HCT116 (cell line): ENCODE data around the gene P2RX1. TPM values are rescaled to one million over a fixed set of nuclear protein-coding genes. Genes with fewer than 3 reads are reported as not detected.

Experiments used
- ATAC-seq: fragments of 200-7000 bp; cut with Tn5 transposase; 2 replicates; pipeline ENCODE4 v1.9.1; 2020; ENCODE audit warnings: mild to moderate bottlenecking, moderate library complexity
- BruUV-seq: library from RNA; stranded (reverse); fragments of 400-500 nt; replicated peaks from 2 replicates; lab custom pipeline; 2021; lab: Mats Ljungman, UMichigan
- CTCF ChIA-PET: fragments of 300-600 bp; sonication (Branson Sonifier 250); formaldehyde crosslinking; loops from one replicate; lab custom pipeline; 2021; ENCODE audit warnings: antibody characterized with exemption; lab: Charles Lee
- POLR2A ChIA-PET: fragments of 300-600, 350-600 bp; sonication (Branson Sonifier 250); formaldehyde crosslinking; loops from one replicate; lab custom pipeline; 2021; ENCODE audit warnings: antibody characterized with exemption; lab: Charles Lee
- RAD21 ChIA-PET, 2 experiments: fragments of 300-600 bp; sonication (Branson Sonifier 250); formaldehyde crosslinking; loops; one replicate each; lab custom pipeline; 2023; ENCODE audit warnings: low total read pairs in 2 of 2; ENCODE audit not compliant: uncharacterized antibody in 2 of 2, unreplicated experiment in 2 of 2, low non-redundant PET in 1 of 2; lab: Charles Lee
- DNase-seq: peaks from one replicate; pipeline ENCODE4 v3.0.0-alpha.2; 2010; ENCODE audit warnings: low read depth, low spot score
- H2AFZ ChIP-seq: fragments of 200-600 bp; shearing (Covaris generic), sonication (generic); 2 replicates; pipeline ENCODE4 v1.6.1; 2017; ENCODE audit warnings: low read depth, mixed run types, mixed read lengths, antibody characterized with exemption, low read length; ENCODE audit not compliant: poor library complexity, severe bottlenecking
- H3K27ac ChIP-seq: 2 replicates; pipeline ENCODE4 v1.5.1; 2012; ENCODE audit warnings: low read depth, low read length
- H3K27me3 ChIP-seq: fragments of 200-600 bp; sonication (generic); 2 replicates; pipeline ENCODE4 v1.6.1; 2016; ENCODE audit warnings: mixed run types, low read length, mixed read lengths; ENCODE audit not compliant: insufficient read depth
- H3K36me3 ChIP-seq, 2 experiments: fragments of 200-500 bp in 1 of 2; fragments of 200-600 bp in 1 of 2; sonication (Bioruptor generic) in 1 of 2; sonication (generic) in 1 of 2; 2 replicates each; pipeline versions ENCODE4 v1.5.1 to v1.6.1; 2014 to 2016; ENCODE audit warnings: low read length in 2 of 2, inconsistent platforms in 1 of 2, mixed read lengths in 1 of 2, mixed run types in 1 of 2; ENCODE audit not compliant: insufficient read depth in 2 of 2, control insufficient read depth in 1 of 2
- H3K4me1 ChIP-seq, 2 experiments: fragments of 200-600 bp in 1 of 2; sonication (generic) in 1 of 2; 2 replicates each; pipeline versions ENCODE4 v1.5.1 to v1.6.1; 2012 to 2017; ENCODE audit warnings: low read length in 2 of 2, inconsistent platforms in 1 of 2, mild to moderate bottlenecking in 1 of 2, mixed read lengths in 1 of 2, mixed run types in 1 of 2, moderate library complexity in 1 of 2; ENCODE audit not compliant: insufficient read depth in 2 of 2, control insufficient read depth in 1 of 2
- H3K4me2 ChIP-seq: fragments of 200-600 bp; sonication (generic); 2 replicates; pipeline ENCODE4 v1.6.1; 2017; ENCODE audit warnings: mixed run types, low read length, mixed read lengths
- H3K4me3 ChIP-seq, 2 experiments: fragments of 200-600 bp in 1 of 2; sonication (generic) in 1 of 2; replicated peaks in 1 of 2; 2 replicates each; pipeline ENCODE4 v1.5.1; 2011 to 2016; ENCODE audit warnings: low read length in 2 of 2, control low read depth in 1 of 2, low read depth in 1 of 2, mild to moderate bottlenecking in 1 of 2, mixed read lengths in 1 of 2, mixed run types in 1 of 2
- H3K79me2 ChIP-seq: fragments of 200-600 bp; sonication (generic); 2 replicates; pipeline ENCODE4 v1.6.1; 2017; ENCODE audit warnings: mild to moderate bottlenecking, mixed run types, low read length, moderate library complexity, mixed read lengths; ENCODE audit not compliant: insufficient read depth
- H3K9ac ChIP-seq: fragments of 200-600 bp; sonication (generic); 2 replicates; pipeline ENCODE4 v1.6.1; 2016; ENCODE audit warnings: low read length, mixed read lengths
- H3K9me2 ChIP-seq: fragments of 200-600 bp; sonication (generic), shearing (Covaris generic); 2 replicates; pipeline ENCODE4 v1.6.1; 2017; ENCODE audit warnings: mixed run types, mild to moderate bottlenecking, moderate library complexity; ENCODE audit not compliant: insufficient read depth
- H3K9me3 ChIP-seq, 2 experiments: fragments of 200-500 bp in 1 of 2; fragments of 200-600 bp in 1 of 2; sonication (Bioruptor generic) in 1 of 2; sonication (generic) in 1 of 2; 2 replicates each; pipeline ENCODE4 v1.6.1; 2014 to 2017; ENCODE audit warnings: low read length in 2 of 2, mixed read lengths in 2 of 2, inconsistent platforms in 1 of 2, low read depth in 1 of 2, mild to moderate bottlenecking in 1 of 2, mixed run types in 1 of 2, moderate library complexity in 1 of 2; ENCODE audit not compliant: control insufficient read depth in 1 of 2, insufficient read depth in 1 of 2
- H4K20me1 ChIP-seq: fragments of 200-600 bp; sonication (generic), shearing (Covaris generic); 2 replicates; pipeline ENCODE4 v1.6.1; 2017; ENCODE audit warnings: mixed run types, mild to moderate bottlenecking, moderate library complexity; ENCODE audit not compliant: insufficient read depth
- CBX3 ChIP-seq: IDR thresholded peaks from 2 replicates; pipeline ENCODE4 v1.6.1; 2012; ENCODE audit warnings: low read depth
- CEBPB ChIP-seq: IDR thresholded peaks from 2 replicates; pipeline ENCODE4 v1.6.1; 2012; ENCODE audit warnings: low read depth
- ELF1 ChIP-seq: IDR thresholded peaks from 2 replicates; pipeline ENCODE4 v1.6.1; 2012; ENCODE audit warnings: low read depth, borderline replicate concordance
- EZH2 ChIP-seq: fragments of 200-600 bp; sonication (generic); IDR thresholded peaks from 2 replicates; pipeline ENCODE4 v1.6.1; 2017; ENCODE audit warnings: antibody characterized with exemption, mixed run types
- EZH2phosphoT487 ChIP-seq: fragments of 200-600 bp; IDR thresholded peaks from 2 replicates; pipeline ENCODE4 v1.6.1; 2018; ENCODE audit warnings: antibody characterized with exemption, borderline replicate concordance
- FOSL1 ChIP-seq: IDR thresholded peaks from 2 replicates; pipeline ENCODE4 v1.6.1; 2012; ENCODE audit warnings: low read depth
- JUND ChIP-seq: IDR thresholded peaks from 2 replicates; pipeline ENCODE4 v1.6.1; 2012
- POLR2A ChIP-seq: IDR thresholded peaks from 2 replicates; pipeline ENCODE4 v1.7.0; 2011; ENCODE audit warnings: borderline replicate concordance; ENCODE audit not compliant: insufficient read depth, insufficient read length; ENCODE audit errors: extremely low read depth
- POLR2AphosphoS5 ChIP-seq: IDR thresholded peaks from 2 replicates; pipeline ENCODE4 v1.6.1; 2011; ENCODE audit warnings: mild to moderate bottlenecking, low read depth, low read length, moderate library complexity
- SIN3A ChIP-seq: IDR thresholded peaks from 2 replicates; pipeline ENCODE4 v1.6.1; 2012; ENCODE audit warnings: low read depth
- SRF ChIP-seq: IDR thresholded peaks from 2 replicates; pipeline ENCODE4 v1.6.1; 2012; ENCODE audit warnings: low read depth
- TCF7L2 ChIP-seq: IDR thresholded peaks from 2 replicates; pipeline ENCODE4 v1.7.0; 2011; ENCODE audit warnings: borderline replicate concordance, inconsistent platforms; ENCODE audit not compliant: insufficient read depth, insufficient read length; ENCODE audit errors: extremely low read depth
- YY1 ChIP-seq: IDR thresholded peaks from 2 replicates; pipeline ENCODE4 v1.6.1; 2011; ENCODE audit warnings: low read length, low read depth, moderate library complexity, mild to moderate bottlenecking; ENCODE audit not compliant: insufficient replicate concordance; ENCODE audit errors: extremely low read depth
- ZFX ChIP-seq: fragments of 450-650 bp; IDR thresholded peaks from 2 replicates; pipeline ENCODE4 v1.6.1; 2017
- ZNF274 ChIP-seq: fragments of 200-500 bp; sonication (Bioruptor generic); IDR thresholded peaks from 2 replicates; pipeline ENCODE4 v1.6.1; 2014; ENCODE audit warnings: mild to moderate bottlenecking, low read depth, low read length, inconsistent platforms
- intact Hi-C: fragments of 100-400 bp; cut with micrococcal nuclease; formaldehyde crosslinking; loops from 2 replicates; pipeline ENCODE4 v1.10.0; 2022
- total RNA-seq: library from RNA; stranded (reverse); gene quantifications from one replicate; pipeline ENCODE4 v1.2.1, GENCODE V29; 2021; ENCODE audit not compliant: unreplicated experiment
- TF ChIP-seq, protein P1 (sequence below): IDR thresholded peaks from 2 replicates; pipeline ENCODE4 v1.6.1; 2012
- TF ChIP-seq, protein P2 (sequence below): IDR thresholded peaks from 2 replicates; pipeline ENCODE4 v1.6.1; 2012
- TF ChIP-seq, protein P3 (sequence below), 3 experiments: fragments of 200-600 bp in 1 of 3; sonication (generic) in 1 of 3; IDR thresholded peaks in 2 of 3; conservative IDR thresholded peaks in 1 of 3; 2 replicates each; pipeline ENCODE4 v1.5.1; 2012 to 2017; ENCODE audit warnings: low read depth in 2 of 3, low read length in 2 of 3, antibody characterized with exemption in 1 of 3, borderline replicate concordance in 1 of 3, control low read depth in 1 of 3, mild to moderate bottlenecking in 1 of 3, mixed read lengths in 1 of 3, mixed run types in 1 of 3, moderate library complexity in 1 of 3; ENCODE audit not compliant: insufficient read depth in 1 of 3
- TF ChIP-seq, protein P4 (sequence below): IDR thresholded peaks from 2 replicates; pipeline ENCODE4 v1.6.1; 2012; ENCODE audit warnings: low read depth

P2RX1 gene
- total RNA-seq, 1 experiment from 2014 or later: not detected

DNA sequence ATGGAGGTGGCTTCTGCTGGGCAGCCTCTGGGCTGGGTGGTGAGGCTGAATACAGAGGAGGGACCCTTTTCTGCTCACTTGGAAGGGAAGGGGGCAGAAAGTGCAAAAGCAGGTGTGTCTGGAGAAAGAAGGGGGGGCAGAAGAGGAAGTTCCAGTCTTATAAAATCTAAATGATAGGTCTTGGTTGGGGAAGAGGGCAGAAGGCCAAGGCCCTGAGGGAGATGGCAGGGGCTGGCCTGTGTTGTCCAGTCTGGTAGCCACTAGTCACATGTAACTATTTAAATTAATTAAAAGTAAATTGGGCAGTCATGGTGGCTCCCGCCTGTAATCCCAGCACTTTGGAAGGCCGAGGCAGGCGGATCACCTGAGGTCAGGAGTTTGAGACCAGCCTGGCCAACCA, 20.9 kb downstream of the P2RX1 start:
- intact Hi-C loops: no loop called here
- H3K27ac ChIP-seq: no peak overlapping the region
- ATAC-seq: no peak

More for the DNA sequence above, 20.9 kb downstream of the P2RX1 start:
- ChIA-PET RAD21 (no interaction called here), POLR2A (no interaction called here), CTCF (interaction anchor here (0.7 to 1.4 kb wide), 3 partner anchors 10 to 439 kb away, joined by 3 to 8 read pairs (median 5); no protein-coding TSS in a partner anchor)
- no TSS peak for BruUV-seq
- H3K4me2 ChIP-seq: no peak overlapping the region
- no peaks in the 10 kb centered on the region for H3K9me2 ChIP-seq
- no peak overlapping the region for H3K4me3 ChIP-seq
- H3K36me3 ChIP-seq: no peaks in the 10 kb centered on the region
- TF ChIP-seq POLR2AphosphoS5 (no peak), SRF (no peak), CBX3 (no peak), ZFX (no peak), EZH2 (no peak), ELF1 (no peak), POLR2A (no peak), FOSL1 (no peak), EZH2phosphoT487 (no peak), CEBPB (no peak), SIN3A (no peak), ZNF274 (no peak), YY1 (no peak), JUND (no peak), TCF7L2 (no peak)
- TF ChIP-seq, protein P1, sequence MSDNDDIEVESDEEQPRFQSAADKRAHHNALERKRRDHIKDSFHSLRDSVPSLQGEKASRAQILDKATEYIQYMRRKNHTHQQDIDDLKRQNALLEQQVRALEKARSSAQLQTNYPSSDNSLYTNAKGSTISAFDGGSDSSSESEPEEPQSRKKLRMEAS: no peak
- TF ChIP-seq, protein P2, sequence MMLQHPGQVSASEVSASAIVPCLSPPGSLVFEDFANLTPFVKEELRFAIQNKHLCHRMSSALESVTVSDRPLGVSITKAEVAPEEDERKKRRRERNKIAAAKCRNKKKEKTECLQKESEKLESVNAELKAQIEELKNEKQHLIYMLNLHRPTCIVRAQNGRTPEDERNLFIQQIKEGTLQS: no peak
- TF ChIP-seq, protein P3, sequence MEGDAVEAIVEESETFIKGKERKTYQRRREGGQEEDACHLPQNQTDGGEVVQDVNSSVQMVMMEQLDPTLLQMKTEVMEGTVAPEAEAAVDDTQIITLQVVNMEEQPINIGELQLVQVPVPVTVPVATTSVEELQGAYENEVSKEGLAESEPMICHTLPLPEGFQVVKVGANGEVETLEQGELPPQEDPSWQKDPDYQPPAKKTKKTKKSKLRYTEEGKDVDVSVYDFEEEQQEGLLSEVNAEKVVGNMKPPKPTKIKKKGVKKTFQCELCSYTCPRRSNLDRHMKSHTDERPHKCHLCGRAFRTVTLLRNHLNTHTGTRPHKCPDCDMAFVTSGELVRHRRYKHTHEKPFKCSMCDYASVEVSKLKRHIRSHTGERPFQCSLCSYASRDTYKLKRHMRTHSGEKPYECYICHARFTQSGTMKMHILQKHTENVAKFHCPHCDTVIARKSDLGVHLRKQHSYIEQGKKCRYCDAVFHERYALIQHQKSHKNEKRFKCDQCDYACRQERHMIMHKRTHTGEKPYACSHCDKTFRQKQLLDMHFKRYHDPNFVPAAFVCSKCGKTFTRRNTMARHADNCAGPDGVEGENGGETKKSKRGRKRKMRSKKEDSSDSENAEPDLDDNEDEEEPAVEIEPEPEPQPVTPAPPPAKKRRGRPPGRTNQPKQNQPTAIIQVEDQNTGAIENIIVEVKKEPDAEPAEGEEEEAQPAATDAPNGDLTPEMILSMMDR (IDR thresholded peaks at IDR 0.05 in 2 of 3, conservative IDR thresholded peaks at IDR 0.05 in 1 of 3; ENCODE audit: borderline replicate concordance in 1 of 3, insufficient read depth in 1 of 3, low read depth in 2 of 3, low read length in 2 of 3): no peak
- TF ChIP-seq, protein P4, sequence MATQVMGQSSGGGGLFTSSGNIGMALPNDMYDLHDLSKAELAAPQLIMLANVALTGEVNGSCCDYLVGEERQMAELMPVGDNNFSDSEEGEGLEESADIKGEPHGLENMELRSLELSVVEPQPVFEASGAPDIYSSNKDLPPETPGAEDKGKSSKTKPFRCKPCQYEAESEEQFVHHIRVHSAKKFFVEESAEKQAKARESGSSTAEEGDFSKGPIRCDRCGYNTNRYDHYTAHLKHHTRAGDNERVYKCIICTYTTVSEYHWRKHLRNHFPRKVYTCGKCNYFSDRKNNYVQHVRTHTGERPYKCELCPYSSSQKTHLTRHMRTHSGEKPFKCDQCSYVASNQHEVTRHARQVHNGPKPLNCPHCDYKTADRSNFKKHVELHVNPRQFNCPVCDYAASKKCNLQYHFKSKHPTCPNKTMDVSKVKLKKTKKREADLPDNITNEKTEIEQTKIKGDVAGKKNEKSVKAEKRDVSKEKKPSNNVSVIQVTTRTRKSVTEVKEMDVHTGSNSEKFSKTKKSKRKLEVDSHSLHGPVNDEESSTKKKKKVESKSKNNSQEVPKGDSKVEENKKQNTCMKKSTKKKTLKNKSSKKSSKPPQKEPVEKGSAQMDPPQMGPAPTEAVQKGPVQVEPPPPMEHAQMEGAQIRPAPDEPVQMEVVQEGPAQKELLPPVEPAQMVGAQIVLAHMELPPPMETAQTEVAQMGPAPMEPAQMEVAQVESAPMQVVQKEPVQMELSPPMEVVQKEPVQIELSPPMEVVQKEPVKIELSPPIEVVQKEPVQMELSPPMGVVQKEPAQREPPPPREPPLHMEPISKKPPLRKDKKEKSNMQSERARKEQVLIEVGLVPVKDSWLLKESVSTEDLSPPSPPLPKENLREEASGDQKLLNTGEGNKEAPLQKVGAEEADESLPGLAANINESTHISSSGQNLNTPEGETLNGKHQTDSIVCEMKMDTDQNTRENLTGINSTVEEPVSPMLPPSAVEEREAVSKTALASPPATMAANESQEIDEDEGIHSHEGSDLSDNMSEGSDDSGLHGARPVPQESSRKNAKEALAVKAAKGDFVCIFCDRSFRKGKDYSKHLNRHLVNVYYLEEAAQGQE: no peak
- no peak overlapping the region for H2AFZ ChIP-seq
- DNase-seq: no peak
- H3K79me2 ChIP-seq: no peaks in the 10 kb centered on the region; the same call in 1 of the 2 replicates
- H3K4me1 ChIP-seq: peaks cover 30 to 43% of the 10 kb centered on the region in 2 experiments
- H3K9me3 ChIP-seq: no peaks in the 10 kb centered on the region
- no peaks in the 10 kb centered on the region for H3K27me3 ChIP-seq
- no peak overlapping the region for H3K9ac ChIP-seq
- no peaks in the 10 kb centered on the region for H4K20me1 ChIP-seq
